ENCODE results near the gene SPNS3.

SPNS3 gene

DNA sequence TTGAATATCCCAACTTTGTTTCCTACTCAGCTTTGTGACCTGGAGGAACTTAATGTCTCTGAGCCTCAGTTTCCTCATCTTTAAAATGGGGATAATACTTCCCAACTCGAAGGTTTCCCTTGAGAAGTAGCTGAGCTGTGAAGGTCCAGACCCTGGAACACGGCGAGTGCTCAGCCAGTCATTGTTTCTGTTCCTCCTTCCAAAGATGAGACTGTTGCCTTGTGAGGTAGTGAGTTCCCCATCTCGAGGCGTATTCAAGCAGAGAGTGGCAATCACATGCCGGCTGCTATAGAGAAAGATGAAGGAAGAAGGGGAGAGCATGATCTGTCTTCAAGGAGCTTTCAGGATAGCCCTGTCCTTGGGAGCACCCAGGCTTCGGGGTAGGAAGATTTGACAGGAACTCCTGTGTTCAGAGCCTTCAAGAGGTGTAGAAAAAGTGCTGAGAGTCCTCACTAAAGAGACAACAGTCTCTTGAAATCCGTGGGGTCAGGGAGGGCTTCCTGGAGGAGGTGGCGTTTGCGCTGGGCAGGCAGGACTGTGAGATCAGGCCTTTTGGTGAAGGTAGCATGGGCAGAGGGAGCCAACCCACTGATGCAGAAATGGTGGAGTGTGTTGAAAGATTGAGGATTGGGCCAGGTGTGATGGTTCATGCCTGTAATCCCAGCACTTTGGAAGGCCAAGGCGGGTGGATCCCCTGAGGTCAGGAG, 92.1 kb downstream of the SPNS3 start:
- DNase-seq (ENCODE audit: low read depth in 2 of 2): no peak

GRCh38 chr17:4527134-4527533, 93.4 kb downstream of the SPNS3 start:
- DNase-seq (ENCODE audit: low read depth in 2 of 2): no peak

DNA sequence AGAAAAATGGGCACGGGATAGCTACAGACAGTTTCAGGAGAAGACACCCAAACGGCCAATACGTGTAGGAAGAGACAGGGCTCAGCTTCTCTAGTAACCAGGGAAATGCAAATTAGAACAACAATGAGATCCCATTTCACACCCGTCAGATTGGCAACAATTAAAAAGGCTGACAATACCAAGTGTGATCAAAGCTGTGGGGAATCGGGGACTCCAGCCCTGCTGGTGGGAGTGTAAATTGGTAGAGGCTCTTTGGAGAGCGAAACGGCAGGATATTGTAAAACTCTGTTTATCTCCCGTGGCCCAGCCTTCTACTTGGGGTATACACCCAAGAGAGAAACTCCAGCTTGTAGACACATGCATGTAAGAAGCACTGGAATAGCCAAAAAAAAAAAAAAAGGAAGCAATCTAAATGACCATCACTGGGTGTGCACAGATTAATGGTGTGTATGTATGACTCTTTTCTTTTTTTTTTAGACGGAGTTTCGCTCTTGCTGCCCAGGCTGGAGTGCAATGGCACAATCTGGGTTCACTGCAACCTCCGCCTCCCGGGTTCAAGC, 93.9 kb downstream of the SPNS3 start:
- DNase-seq (ENCODE audit: low read depth in 2 of 2): no peak

DNA sequence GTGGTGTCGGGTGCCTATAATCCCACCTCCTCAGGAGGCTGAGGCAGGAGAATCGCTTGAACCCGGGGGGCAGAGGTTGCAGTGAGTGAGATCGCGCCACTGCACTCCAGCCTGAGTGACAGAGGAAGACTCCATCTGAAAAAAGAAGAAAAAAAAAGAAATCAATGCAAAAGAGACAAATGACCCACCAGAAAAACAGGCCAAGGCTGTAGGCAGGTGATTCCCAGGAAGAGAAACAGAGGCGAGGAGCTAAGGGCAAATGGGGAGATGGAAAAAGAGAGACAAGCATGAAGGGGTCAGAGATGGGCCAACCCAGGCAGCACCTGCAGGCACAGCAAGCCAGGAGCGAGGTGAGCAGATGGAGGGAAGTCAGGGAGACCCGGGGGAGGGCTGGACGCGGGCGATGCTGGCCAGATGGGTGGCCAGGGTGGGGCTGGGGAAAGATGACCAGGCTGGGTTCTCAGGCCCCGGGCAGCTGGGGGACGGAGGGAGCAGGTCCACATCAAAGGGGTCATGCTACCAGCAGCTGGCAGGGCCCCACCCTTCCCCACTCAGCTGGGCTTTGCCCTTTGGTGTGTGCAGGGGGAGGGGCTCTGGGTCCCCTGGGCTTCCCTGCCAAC, 95.9 kb downstream of the SPNS3 start:
- DNase-seq (ENCODE audit: low read depth in 2 of 2): no peak

GRCh38 chr17:4530799-4531730, 97.3 kb downstream of the SPNS3 start:
- no peak for DNase-seq (ENCODE audit: low read depth in 2 of 2)

GRCh38 chr17:4531988-4532736, 98.4 kb downstream of the SPNS3 start:
- DNase-seq (ENCODE audit: low read depth in 2 of 2): no peak

GRCh38 chr17:4532860-4533522, 99.3 kb downstream of the SPNS3 start:
- DNase-seq (ENCODE audit: low read depth in 2 of 2): no peak

DNA sequence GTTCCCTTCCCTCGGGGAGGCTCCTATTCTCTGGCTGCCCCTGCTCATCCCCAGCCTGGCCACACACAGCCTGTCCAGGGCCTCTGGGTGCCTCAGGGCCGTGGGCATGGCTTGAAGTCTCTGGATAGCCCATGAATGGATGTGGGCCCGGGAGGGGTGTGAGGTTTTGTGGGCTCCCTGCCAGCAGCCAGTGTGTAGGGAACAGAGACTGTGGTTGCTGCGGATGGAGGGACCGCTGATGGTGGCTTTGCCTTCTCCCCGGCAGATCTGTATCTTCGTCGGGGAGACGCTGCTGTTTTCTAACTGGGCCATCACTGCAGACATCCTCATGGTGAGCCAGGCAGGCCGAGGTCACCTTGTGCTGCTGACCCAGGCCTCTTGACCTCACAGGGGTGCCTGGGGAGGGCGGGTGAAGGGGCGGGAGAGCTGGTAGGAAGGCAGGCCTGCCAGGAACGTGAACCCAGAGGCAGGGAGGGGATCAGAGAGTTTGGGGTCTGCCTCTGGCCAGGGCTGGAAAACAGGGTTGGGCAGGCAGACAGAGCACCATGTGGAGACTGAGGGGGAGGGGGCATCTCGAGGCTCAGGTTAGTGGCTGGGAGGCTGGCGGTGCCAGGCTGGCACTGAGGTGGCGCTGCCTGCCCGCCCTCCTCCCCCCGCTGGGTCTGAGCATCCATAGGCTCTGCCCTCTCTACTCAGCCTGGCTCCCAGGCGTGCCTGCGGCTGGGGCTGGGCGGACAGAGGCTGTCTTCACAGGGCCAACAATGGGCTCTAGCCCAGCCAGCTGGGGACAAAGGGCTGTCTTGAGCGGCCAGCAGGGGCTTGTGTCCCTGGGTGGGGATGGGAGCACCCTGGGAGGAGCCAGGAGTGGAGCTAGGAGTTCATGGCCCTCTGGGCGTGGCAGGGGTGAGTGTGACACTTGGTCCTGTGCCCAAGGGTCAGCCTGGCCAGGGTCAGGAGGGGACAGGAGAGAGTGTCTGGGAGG, 100.1 kb downstream of the SPNS3 start:
- DNase-seq (ENCODE audit: low read depth in 2 of 2): no peak

DNA sequence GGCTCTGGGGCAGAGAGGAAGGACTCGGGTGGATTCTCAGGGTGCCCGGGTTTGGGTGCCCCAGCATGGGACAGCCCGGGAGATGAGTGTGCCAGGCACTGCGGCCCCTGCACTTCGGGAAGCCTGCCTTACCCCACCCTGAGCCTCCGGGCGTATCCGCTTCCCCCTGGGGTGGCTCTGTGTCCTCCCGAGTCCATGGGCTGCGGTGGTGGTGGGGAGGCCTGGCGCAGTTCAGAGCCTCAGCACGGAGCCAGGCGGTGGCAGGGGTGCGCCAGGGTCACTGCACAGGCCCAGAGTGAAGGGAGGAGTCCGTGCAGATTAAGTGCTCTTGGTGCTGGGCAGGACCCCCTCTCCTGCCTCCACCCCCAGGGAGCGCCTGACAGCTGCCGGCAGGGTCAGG, 100.8 kb downstream of the SPNS3 start:
- DNase-seq (ENCODE audit: low read depth in 2 of 2): no peak

DNA sequence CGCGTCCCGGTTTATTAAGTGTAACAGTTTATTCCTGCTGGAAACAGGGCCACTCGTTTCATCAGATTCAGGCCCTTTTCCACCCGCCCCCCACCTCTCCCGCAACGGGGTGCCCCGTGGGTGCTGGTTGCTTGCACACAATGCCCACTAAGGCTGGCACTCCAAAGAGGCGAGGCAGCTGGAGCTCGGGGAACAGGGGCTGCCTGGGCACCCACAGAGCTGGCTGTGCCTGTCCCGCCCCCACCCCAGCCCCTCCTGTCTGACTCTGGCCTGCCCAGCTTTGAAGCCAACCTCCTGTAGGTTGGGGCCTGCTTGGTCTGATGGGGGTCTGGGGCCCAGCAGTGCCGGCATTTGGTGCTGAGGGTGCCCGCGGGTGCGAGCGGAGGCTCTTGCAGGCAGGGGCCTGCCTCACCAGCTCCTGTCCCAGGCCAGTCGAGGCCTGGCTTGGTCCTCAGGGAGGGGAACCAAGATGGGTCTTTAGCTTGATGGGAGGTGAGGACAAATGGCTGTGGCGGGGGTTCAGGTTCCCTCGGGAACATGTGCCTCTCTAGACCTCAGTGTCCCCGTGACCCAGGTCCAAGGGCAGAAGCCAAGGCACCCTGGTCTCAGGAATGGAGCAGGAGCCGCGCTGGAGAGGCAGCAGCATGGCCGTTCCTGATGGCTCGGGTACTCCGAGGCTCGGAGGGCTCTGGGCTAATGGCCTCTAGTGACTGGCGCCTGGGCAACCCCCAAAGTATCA, 101.4 kb downstream of the SPNS3 start:
- DNase-seq (ENCODE audit: low read depth in 2 of 2): no peak

DNA sequence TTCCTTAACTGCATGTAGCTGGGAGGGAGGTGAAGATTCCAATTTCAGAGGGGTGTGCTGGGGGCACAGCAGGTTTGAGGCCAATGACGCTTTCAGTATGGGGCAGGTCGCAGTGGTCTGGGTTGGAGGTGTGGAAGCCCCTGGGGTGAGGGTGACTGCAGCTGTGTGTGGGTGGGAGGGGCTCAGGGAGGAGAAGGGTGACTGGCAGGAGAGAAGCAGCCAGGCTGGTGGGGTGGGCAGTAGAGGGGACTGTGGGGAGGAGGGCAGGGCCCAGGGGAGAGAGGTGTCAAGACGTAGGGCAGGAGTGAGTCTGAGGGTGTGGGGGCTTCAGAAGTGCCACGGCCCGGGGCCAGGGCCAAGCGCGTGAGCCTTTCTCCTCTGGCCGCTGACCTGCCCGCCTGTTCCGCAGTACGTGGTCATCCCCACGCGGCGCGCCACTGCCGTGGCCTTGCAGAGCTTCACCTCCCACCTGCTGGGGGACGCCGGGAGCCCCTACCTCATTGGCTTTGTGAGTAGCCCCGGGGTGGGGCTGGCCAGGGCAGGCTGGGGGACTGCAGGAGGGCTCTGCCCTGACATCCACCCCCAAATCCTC, 102.0 kb downstream of the SPNS3 start:
- DNase-seq (ENCODE audit: low read depth in 2 of 2): no peak

- DNase-seq (ENCODE audit: low read depth in 2 of 2): no peak
Observed at GRCh38 chr17:4536259-4536741, 102.6 kb downstream of the SPNS3 start.

- no peak for DNase-seq (ENCODE audit: low read depth in 2 of 2)
Observed at GRCh38 chr17:4536742-4537411, 103.1 kb downstream of the SPNS3 start.

Data from stimulated activated CD4-positive, alpha-beta T cell treated with anti-CD3 and anti-CD28 coated beads, Interleukin-4, amount 100 ng/mL, for 48 hours (primary cell).